Aorta (tissue), 4 donors: ENCODE results near the gene FXN. TPM values are rescaled to one million over a fixed set of nuclear protein-coding genes. Genes with fewer than 3 reads are reported as not detected.

Experiments
- polyA plus RNA-seq, 2 donors: library from polyadenylated mRNA; stranded (reverse); fragments of 200-250 nt; gene quantifications; one replicate each; pipeline ENCODE4 v1.2.3, GENCODE V29; 2013
- total RNA-seq, 2 donors: library from RNA; stranded (reverse); fragmentation: NEBNext Ultra II Directional; extraction: Animal tissue kit (Norgen Biotek cat#: 25700); gene quantifications; one replicate each; pipeline ENCODE4 v1.2.1, GENCODE V29; 2021
- donor health status: healthy with polysubstance abuse.
- donor health status: Bipolar disorder and iron deficiency.
- donor health status: DM: no; HTN: no; CAD: no.
- donor health status: DM: yes; HTN: yes; CAD: no.

The FXN gene
- total and polyA plus RNA-seq, 4 donors: 2.8 to 7.8 (median 7.2) TPM

Other genes with a start within 250 kb of the FXN start
- not detected for gene PRKACG, start 21.6 kb upstream of the FXN start, total RNA-seq
- not detected for gene PRKACG, start 21.6 kb upstream of the FXN start, polyA plus RNA-seq
- 100 to 1,000 TPM; 115 to 121 TPM for gene TJP2, start 138.5 kb downstream of the FXN start, total RNA-seq
- gene TJP2, start 138.5 kb downstream of the FXN start, polyA plus RNA-seq: 100 to 1,000 TPM in 1 of 2 donors, 10 to 100 TPM in 1; 32.4 to 105 TPM